GDM1 (cell line): ENCODE measurements around the gene TTC7B.

Experiments used
- DNase-seq: peaks from one replicate; lab custom pipeline; 2025; lab: John Stamatoyannopoulos, UW

TTC7B gene

DNA sequence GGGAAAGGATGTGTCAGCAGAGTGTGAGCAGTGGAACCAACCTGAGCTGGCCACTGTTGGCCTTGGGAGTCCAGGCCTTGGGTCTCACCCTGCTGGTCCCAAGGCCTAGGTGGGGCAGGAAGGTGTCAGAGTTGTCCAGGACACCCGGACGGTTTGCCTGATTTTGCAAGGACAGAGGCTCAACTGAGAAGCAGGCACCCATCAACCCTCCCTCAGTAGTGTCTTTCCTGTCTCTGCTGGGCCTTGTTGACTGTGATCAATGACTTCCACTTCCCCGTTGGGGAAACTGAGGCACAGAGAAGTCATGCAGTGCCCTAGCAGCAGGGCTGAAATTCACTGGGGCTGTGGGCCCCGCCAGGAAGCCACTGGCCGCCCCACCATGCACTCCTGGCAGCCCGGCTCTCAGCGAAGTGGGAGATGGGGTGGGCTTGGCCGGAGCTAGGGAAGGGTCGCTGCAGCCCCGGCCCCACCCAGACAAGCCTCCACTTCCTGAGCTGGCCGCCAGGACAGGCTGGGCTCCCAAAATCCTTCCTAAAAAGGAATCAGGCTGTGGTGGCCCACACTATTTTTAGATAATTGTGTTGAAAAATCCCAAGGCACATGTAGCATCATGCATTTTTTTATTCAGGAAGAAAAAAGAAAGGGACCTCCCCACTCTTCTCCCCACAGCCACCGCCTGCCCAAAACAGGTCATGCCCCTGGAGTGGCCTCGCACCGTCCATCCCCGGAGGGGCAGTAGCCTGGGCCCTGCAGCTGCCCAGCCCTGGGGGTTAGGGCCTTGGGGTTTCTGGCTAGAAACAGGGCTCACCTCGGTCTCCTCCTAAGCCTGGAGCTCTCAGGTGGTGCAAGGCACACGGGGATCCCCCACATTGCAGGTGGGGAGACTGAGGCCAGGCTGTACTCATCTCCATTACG is 292.0 kb downstream of the TTC7B start:
- no peak for DNase-seq

- no peak for DNase-seq
Measured at GRCh38 chr14:90523544-90523943, 292.7 kb downstream of the TTC7B start.

DNA sequence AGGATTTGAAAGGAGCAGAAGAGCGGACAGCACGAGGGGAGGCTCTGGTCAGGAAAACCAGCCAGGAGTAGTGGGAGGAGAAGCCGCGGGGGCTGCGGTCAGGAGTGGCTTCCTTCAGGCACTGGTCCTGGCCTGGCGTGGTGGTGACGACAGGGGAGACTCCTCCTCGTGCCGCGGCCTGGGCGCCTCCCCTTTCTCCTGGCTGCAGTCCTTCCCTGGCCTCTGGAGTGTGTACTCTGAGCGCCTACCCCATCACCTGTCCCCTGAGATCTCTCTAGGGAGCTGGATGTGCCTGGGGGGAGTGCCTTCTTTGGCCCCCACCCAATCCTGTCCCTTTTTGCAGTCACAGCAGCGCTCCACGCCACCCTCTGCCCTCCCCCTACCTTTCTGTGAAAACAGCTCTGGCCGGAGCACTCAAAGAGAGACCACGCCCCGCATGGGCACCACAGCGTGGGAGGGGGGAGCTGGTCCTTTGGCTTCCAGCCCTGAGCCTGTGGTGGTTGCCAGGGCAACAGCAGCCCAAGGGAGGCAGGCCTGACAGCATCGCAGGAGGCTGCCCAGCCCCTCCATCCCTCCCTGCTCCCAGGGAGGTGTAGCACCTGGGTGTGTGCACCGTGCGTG is 293.5 kb downstream of the TTC7B start:
- DNase-seq = no peak

- DNase-seq = no peak
Measured at GRCh38 chr14:90521930-90522483, 294.2 kb downstream of the TTC7B start.

DNA sequence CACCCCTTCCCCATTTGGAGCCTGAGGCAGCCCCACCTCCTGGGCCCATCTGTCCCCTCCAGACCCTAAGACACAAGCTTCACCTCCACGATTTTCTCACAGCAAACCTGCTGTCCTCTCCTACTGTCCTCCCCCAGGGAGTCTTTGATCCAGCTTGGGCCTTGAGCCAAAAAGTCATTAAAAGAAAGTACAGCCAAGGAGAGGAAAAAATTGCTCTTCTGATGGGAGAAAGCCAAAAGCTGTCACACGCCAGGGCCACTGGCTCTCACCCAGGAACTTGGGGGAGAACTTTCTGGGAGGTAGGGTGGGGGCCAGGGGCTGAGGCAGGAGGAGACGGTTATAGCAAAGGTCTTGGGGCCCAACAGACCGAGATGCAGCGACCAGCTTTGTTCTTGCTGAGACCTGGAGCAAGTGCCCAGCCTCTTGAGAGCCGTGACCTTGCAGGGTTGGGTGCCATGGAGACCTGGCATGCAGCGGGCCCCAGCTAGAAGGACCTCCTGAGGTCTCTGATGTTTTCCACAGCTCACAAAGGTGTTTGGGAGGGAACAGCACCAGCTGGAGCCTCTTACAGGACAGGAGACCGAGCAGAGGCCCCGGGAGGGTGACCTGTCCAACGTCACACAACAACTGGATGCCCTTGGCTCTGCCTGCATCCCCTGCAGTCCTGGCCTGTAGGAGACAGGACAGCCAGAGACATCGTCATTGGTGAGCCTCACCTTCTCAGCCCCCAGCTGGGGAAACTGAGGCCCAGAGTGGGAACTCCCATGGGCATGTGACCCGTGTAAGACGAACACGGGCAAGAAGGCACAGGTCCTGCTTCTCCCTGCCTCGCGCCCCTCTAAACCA is 294.9 kb downstream of the TTC7B start:
- DNase-seq = no peak

DNA sequence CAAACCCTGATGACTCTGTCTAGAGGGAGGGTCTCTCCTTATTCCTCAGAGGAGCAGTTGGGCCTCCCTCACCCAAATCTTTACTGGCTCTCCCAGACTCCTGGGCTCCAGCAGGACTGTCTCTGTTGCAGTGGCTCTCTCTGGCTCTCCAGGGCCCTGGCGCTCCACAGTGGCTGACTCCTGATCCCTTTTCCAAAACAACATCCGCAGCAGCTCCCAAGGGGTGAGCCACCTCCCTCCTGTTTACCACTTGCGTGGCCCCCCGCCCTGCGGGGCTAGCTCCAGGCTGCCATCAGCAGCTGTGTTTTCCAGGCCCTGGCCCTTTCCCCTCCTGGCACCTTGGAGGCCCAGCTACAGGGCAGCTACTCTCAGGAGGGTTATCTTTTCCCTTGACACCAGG is 295.9 kb downstream of the TTC7B start:
- no peak for DNase-seq

- no peak for DNase-seq
Measured at GRCh38 chr14:90519262-90519920, 296.8 kb downstream of the TTC7B start.

DNA sequence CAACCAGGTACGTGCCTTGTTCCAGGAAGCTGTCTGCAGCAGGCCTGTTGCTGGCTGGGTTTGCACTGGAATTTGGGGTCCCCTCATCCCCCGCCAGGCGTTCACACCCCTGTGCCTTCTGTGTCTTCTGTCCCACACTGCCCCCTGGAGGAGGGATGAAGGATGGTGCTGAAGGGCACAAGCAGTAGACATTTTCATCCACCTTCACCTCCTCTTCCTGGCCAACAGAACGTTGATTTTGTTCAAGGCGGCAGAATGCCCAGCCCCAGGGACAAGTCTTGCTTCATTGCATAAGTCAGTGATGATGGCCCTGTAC is 297.3 kb downstream of the TTC7B start:
- DNase-seq = no peak

- no peak for DNase-seq
Measured at GRCh38 chr14:90518069-90518940, 297.9 kb downstream of the TTC7B start.

DNA sequence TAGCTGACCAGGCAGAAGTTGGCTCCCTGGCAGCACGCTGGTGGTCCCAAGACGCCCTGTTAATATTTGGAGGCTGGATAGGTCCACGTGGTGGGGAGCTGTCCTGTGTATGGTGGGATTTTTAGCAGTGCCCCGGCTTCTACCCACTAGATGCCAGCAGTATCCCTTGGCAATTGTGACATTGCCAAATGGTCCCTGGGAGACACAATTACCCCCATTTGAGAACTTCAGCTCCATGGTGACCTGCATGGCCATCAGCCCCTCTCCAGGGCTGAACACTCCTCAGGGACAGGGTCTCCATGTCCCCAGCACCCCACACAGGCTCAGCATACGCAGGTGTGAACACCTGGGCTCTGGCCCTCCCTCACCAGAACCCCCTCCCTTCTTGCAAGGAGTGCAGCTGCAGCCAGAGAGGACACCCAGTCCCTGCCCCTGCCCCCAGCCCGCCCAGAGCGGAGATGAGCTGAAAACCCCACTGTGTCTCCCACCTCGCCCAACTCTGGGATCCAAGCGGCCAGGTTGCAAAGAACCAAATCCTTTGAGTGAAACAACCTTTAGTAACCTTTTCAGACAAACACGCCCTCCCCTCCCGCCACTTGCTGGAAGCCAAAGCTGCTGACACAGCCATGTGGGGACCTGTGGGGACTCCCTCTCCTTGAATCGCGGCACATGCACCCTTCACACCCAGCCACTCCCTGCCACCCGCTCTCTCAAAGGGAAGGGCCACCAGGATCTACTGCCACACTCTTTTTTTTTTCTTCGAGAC is 299.0 kb downstream of the TTC7B start:
- no peak for DNase-seq

DNA sequence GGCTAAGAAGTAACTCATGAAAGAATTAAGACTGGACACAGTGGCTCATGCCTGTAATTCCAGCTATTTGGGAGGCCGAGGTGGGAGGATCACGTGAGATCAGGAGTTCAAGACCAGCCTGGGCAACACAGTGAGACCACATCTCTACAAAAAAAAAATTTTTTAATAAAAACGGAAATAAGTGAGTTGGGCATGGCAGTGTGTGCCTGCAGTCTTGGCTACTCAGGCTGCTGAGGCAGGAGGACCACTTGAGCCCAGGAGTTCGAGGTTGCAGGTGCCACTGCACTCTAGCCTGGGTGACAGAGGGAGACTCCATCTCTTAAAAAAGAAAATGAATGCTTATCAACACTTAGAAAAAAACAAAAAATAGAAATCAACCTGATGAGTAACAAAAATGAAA is 301.7 kb downstream of the TTC7B start:
- no peak for DNase-seq

GRCh38 chr14:90514015-90514398 is 302.2 kb downstream of the TTC7B start:
- no peak for DNase-seq

GRCh38 chr14:90513161-90514014 is 302.8 kb downstream of the TTC7B start:
- no peak for DNase-seq

DNA sequence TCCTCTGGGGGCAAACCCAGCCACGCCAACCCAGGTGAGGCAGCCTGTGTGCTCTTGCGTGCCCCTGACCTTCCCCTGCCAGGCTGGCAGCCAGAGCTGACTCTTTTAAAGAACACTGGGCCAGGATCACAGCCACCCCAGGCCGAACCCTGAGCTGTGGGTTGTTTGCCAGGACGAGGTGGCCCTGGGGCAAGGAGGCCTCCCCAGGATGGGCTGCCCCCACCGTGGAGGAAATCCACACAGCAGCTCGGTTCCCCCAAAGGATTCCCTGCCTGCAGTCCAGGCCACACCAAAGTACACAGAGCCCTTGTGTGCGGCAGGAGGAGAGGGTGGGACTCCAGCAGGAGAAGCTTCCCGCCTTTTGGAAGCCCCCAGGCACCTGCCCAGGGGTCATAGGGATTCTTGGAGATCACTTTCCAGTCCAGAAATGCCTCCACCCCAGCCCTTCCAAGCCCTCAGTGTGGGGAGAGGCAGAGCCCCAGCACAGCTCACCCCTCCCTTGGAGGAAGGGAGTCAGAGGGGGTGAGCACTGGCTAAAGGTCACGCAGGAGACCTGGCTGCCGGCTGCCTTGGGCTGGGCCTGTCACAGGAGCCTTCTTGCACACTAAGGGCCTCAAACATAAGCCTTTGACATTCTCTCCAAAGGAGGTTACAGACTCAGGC is 303.8 kb downstream of the TTC7B start:
- no peak for DNase-seq

DNA sequence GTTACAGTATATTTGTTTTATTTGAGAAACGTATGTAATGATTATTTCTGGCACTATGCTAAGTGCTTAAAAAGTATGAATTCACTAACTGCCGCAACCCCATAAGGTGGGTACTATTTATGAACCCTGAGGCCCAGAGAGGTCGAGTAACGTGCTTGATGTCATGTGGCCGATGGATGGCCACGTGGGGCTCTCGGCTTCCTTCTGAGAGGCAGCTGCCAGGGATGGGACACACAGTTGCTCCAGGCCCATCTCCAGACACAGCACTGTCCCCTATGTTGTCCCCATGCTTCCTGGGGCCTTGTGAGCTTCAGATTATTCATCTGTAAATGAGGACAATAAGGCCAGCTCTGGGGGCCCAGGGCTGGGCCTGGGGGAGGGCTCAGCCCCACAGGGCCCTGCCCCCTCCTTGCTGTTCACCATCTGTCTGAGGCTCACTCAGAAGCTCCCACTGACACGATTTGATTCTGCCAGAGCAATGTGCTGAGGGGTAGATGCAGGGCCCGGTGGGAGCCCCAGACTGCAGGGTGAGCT is 304.4 kb downstream of the TTC7B start:
- no peak for DNase-seq

DNA sequence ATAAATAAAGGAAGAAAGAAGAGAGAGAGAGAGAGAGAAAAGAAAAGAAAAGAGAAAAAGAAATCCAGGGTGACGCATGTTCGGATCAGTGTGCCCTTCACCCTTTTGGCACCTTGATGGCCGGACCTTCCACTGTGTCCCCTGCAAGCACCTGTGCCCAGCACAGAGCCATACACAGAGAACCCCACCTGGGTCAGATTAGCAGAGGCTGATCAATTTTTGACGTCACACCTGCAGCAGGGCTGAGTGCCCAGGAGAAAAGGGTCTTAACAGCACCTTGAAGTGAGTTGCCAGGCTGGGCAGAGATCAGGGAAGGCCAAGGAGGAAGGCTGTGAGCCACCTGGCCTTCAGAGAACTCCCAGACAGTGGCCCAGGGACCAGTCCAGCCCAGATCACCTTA is 305.0 kb downstream of the TTC7B start:
- DNase-seq = no peak

DNA sequence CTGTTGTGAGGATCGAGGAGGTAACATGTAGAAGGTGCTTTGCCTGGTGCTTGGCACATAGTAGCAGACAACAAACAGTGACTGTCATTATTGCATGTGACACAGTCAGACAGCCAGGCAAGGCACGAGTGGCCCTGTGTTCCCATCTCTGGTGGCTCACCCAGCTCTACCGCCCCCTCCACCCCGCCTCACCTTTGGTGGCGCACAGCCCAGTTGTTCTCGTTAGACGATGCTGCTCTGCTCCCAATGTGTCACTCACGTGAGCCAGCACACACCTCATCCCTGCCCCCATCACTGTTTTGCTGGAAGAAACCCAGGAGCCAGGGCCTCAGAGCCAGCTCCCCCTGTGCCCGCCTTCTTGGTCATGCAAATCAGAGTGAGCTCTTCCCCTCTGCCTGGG is 306.1 kb downstream of the TTC7B start:
- no peak for DNase-seq

GRCh38 chr14:90509403-90509802 is 306.8 kb downstream of the TTC7B start:
- no peak for DNase-seq
